GM12891 (cell line): ENCODE measurements around the gene RASGRF2.

Experiments used
- PAX5 ChIP-seq: IDR thresholded peaks from 2 replicates; pipeline ENCODE4 v1.6.1; 2011; ENCODE audit warnings: low read length, moderate library complexity, mild to moderate bottlenecking; ENCODE audit not compliant: insufficient read depth, severe bottlenecking
- POLR2A ChIP-seq: IDR thresholded peaks from 2 replicates; pipeline ENCODE4 v1.6.1; 2011; ENCODE audit warnings: low read depth, low read length, control low read depth
- POLR2AphosphoS5 ChIP-seq: IDR thresholded peaks from 2 replicates; pipeline ENCODE4 v1.6.1; 2011; ENCODE audit warnings: low read depth, low read length, control low read depth
- SPI1 ChIP-seq: IDR thresholded peaks from 2 replicates; pipeline ENCODE4 v1.6.1; 2011; ENCODE audit warnings: low read depth, low read length, control low read depth
- TAF1 ChIP-seq: IDR thresholded peaks from 2 replicates; pipeline ENCODE4 v1.6.1; 2011; ENCODE audit warnings: low read depth, low read length, control low read depth

DNA sequence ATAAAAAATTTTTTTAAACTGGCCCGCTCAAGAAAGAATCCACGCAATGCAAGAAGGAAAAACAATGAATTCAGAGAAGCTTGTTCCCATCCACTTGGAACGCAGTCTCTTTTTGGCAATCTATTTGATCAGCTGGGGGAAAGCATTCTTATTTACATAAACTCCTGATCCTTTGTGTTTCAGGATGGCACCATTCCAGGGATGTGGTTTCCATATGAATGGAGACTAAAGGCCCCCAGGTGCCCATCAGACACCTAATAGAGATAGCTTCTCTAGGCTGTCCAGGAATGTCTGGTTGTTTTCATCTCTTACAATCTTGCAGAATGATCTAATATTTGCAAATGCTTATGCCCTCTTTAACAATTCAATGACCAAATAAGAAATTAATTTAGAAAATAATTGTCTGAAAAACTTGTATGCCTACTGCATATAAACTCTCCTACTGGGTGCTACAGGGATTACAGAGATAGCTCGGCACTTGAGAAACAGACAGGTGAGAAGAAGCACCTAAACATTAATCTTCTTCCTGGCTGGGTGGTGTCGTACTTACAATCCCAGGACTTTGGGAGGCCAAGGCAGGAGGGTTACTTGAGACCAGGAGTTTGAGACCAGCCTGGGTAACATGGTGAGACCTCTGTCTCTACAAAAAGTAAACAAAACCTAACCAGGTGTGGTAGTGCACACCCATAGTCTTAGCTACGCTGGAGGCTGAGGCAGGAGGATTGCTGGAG is 3.0 kb upstream of the RASGRF2 start:
- no peak for TF ChIP-seq POLR2AphosphoS5
- no peak for TF ChIP-seq POLR2A
- TF ChIP-seq PAX5: no peak
- no peak for TF ChIP-seq TAF1
- TF ChIP-seq SPI1: no peak
